Activated CD4-positive, alpha-beta T cell treated with anti-CD3 and anti-CD28 coated beads, Interleukin-2, amount 50 U/mL, for 1 hour (primary cell): ENCODE results near the gene EDA.
"Not testable (repeated sequence)": the region's sequence is repeated elsewhere in the genome, so short reads cannot be mapped to it uniquely, and the experiment has no call there.

Source experiments
- DNase-seq: peaks from one replicate; pipeline ENCODE4 v3.0.0-alpha.2; 2020

Gene EDA

GRCh38 chrX:69748055-69748454, 132.1 kb downstream of the EDA start:
- DNase-seq = no peak

- DNase-seq = no peak
Observed at GRCh38 chrX:69759921-69760625, 144.2 kb downstream of the EDA start.

GRCh38 chrX:69761633-69762032, 145.7 kb downstream of the EDA start:
- DNase-seq = no peak

GRCh38 chrX:69762340-69762739, 146.4 kb downstream of the EDA start:
- DNase-seq = no peak

DNA sequence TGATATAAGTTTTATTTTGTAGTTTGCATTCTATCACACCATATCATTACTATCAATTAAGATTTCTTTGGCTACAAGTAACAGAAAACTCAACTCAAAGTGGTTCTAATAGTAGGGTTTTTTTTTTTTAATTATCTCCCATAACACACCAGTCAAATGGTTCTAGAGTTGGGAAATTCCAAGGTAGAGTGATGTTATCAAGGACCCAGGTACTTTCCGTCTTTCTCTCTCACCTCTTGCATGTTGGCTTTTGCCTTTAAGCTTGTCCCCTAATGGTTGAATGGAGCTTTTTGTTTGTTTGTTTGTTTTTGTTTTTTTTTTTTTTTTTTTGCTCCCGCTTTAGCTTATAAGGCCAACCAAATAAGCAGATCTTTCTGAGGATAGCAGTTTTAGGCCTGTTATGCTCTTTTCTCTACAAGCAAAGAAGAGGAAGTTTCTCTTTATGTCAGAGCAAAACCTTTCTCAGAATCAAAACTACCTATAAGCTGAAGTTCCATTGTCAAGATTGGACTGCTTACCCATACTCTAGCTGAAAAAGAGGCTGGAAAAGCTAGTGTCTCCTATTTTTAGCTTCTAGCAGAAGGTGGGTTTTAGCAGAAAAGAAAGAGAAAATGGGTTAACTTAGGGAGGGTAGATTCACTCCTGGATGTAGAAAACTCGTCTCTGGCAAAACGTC, 177.5 kb downstream of the EDA start:
- no peak for DNase-seq

DNA sequence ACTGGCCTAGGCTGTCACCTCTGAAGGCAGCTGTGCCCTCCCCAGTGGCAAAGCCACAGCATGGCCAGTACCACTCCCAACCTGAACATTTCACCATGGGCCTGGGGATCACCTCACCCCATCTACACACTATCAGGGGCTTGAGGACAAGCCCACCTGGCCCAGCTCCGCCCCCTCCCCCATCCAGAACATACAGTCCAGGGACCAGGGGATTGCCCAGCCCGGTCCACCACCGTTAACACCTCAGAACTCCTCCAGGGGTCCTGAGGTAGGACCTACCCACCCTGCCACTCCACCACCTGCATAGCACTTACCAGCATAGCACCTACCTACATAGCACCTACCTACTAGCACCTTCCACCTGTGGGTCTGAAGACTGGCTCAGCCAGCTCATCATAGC, 179.8 kb downstream of the EDA start:
- DNase-seq = no peak

DNA sequence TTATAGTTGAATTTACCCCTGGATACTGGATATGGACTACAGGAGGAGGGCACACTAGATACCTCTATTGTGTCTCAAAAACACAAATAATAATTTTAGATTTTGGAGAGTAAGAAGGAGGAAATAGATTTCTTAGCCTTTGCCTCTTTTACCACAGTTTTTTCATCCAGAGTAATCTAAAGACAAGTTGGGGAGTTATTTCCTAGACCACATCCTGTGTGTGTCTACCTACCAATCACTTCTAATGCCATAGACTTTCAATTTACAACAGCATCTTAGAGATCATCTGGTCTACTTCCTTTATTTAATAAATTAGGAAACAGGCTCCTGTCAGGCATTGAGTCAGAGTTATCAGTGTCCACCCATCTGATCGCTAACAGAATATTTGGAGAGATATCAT, 191.5 kb downstream of the EDA start:
- DNase-seq = no peak

- DNase-seq = no peak
Observed at GRCh38 chrX:69808375-69808774, 192.5 kb downstream of the EDA start.

DNA sequence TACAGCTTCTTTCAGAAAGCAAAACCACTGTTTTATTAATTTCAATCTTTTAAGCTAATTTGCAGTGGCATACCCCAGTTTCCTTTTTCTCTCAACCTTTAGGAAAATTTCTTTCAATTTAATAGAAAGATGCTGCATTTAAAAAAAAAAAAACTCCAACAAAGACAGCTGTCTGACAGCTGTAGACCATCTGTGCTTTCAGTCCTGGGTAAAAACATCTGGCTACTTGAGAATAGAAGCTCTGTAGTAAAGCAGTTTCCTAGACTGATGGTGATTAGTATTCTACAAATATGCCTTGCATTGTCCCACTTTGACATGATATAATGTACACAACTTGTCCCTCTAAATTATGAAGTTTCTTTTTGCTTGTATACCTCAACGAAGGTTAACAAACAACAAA, 197.8 kb downstream of the EDA start:
- no peak for DNase-seq

DNA sequence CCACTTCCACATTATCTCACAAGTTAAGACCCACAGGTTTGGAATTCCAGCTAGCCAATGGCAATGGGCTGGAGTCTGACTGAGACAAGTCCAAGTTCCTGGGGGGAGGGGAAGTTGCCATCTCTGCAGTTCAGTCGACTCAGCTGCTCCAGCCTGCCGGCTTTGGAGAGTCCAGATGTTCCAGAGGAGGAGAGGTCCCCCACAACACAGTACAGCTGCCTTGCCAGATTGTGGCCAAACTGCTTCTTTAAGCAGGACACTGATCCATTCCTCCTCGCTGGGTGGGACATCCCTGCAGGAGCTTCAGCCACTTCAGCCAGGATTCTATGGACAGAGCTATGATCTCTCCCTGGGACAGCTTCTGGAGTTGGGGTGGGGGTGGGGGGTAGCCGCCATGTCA, 199.2 kb downstream of the EDA start:
- DNase-seq = no peak

DNA sequence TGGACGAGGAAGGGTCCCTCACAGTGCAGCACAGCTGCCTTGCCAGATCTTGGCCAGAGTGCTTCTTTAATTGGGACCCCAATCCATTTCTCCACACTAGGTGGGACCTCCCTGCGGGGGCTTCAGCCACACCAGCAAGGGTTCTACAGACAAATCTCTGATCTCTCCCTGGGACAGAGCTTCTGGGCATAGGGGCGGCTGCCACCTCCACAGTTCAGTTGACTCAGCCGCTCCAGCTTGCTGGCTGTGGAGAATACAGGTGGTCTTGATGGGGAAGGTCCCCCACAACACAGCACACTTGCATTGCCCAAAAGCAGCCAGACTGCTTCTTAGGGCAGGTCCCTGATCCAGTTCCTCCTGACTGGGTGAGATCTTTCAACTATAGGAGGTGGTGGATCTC, 199.6 kb downstream of the EDA start:
- no peak for DNase-seq

DNA sequence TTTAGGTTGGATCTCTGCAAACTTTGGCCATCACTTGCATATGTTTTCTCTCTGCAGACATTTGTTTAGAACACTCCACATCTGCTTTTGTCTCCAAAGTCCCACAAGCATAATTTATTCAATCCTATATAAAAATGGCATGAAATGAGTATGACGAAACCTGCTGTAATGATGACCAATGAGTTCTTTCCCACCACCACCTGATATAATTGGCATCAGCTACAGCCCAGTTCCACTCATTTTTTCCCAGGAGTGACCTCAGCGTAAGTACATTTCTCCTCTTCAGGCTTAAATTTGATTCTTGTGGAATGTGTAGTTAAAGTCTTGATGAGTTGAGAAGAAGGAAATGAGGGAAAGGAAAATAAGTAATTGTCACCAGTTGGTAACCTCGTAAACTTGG, 228.7 kb downstream of the EDA start:
- DNase-seq = no peak

DNA sequence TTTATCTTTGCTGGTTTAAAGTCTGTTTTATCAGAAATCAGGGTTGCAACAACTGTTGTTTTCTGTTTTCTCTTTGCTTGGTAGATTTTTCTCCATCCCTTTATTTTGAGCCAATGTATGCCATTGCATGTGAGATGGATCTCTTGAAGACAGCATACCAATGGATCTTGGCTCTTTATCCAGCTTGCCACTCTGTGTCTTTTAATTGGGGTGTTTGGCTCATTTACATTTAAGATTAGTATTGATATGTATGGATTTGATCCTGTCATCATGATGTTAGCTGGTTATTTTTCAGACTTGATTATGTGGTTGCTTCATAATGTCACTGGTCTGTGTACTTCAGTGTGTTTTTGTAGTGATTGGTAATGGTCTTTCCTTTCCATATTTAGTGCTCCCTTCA, 244.1 kb downstream of the EDA start:
- DNase-seq = not testable (repeated sequence)

DNA sequence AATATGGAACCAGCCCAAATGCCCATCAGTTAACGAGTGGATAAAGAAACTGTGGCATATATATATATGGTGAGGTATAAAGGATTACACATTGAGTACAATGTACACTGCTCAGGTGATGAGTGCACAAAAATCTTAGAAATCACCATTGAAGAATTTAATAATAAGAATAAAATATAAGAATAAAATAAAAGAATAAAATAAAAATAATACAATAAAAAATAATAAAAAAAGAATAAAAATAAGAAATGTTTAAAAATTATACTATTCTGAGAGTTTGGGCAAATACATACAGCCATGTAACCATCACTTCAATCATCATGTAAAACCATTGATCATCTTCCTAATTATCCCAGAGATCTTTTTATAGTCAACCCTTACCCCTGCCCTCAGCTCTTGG, 260.3 kb downstream of the EDA start:
- no peak for DNase-seq

DNA sequence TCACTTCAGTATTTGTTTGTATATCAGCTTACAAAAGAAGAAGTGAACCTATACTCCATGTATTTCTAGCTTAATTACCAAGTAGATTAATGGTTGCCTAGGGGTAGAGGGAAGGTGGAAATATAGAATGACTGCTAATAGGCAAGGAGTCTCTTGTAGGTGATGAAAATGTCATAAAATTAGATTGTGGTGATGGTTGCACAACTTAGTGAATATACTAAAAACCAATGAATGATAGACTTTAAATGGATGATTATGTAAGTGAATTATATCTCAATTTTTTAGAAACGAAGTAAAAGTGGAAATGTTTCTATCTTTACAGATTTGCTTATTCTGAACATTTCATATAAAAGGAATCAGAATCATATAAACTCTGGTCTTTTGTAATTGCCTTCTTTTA, 268.3 kb downstream of the EDA start:
- DNase-seq = no peak

DNA sequence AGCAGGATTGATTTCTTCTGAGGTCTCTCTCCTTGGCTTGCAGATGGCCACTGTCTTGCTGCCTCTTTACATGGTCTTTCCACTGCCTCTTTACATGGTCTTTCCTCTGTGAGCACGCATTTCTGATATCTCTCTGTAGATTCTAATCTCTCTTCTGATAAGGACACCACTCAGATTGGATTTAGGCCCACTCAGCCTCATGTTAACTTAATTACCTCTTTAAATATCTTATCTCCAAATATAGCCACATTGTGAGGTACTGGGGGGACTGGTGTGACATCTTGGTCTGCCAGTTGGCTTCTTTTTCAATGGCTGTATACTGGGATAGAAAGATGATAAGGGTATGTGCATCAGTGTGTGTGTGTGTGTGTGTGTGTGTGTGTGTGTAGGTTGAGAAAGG, 280.1 kb downstream of the EDA start:
- DNase-seq = no peak

DNA sequence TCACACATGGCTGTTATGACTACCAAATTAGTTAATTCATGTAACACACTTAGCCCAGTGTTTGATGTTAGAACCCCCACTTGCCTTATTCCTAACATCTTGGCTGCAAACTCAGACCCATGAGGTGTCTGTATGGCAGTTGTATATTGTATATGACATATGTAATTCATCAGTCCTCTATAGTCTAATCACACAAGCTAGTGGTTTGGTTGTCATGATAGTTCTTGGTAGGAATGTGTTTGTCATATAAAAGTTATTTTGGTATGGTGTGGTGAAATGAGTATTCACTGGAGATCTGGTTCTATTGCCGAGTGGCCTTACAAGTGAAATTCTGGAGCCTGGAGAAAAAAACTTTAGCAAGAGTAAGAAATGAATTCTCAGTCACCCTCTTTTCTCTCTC, 284.6 kb downstream of the EDA start:
- DNase-seq = no peak

GRCh38 chrX:69906447-69906846, 290.5 kb downstream of the EDA start:
- DNase-seq = no peak

- DNase-seq = no peak
Observed at GRCh38 chrX:69914781-69915180, 298.9 kb downstream of the EDA start.

DNA sequence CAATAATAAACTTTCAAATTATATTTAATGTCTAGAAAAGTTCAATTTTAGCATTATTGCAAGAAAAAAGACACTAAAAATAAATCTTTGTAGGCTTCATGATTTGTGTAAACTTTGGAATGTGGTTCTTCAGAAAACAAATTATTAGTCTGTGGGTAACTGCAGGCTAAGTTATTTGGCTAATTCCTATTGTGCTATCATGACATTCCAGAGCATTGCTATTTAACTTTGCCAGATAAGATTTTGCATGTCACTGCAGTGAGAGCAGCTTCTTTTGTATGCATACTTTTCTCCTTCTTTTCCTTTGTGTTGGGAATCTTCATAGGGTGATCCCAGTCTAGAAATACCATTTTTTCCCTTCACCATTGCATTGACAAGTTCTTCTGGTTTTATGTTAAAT, 303.8 kb downstream of the EDA start:
- DNase-seq = no peak

DNA sequence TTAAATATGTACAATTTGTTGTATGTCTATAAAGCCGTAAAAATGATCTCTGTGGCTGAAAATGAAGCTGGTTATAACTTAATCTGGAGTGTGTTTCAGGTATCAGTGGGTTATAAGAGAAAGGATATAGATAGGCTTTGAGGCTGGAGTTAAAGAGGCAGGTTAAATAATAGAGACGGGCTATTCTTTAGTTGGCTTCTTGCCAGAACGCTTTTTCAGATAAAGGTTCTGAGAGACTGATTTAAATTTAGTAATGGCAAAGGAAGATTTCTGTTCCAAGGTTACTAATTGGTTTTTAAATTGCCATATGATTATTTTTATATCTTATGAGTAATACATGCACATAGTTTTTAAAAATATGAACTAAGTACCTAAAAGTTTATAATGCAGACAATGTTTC, 316.4 kb downstream of the EDA start:
- no peak for DNase-seq

DNA sequence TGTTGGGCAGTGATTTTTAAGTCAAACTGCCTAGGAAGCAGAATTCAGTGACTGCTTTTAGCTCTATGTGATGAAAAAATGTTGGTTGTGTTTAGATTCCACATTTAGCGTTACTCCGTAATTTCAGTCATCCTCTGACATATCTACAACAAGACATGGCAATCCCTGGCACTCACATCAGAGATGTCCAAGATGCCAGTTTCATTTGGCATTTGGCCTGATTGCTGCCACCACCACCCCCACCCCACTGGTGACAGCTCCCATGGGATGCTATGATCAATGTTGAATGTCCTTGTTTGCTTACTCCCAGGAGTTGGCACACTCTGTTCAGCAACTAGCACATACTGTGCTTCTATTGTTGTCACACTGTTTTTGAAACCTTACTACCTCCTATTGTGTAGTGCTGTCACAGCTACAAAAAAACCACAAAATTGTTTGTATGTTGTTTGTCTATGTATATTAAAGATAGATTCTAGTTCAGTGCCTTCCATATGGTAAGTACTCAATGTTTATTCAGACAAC, 332.4 kb downstream of the EDA start:
- no peak for DNase-seq

- no peak for DNase-seq
Observed at GRCh38 chrX:69951753-69952152, 335.8 kb downstream of the EDA start.

- no peak for DNase-seq
Observed at GRCh38 chrX:69959712-69960111, 343.8 kb downstream of the EDA start.
